Measurements from ENCODE around the gene BTN3A1.

- TF ChIP-seq, protein P1, sequence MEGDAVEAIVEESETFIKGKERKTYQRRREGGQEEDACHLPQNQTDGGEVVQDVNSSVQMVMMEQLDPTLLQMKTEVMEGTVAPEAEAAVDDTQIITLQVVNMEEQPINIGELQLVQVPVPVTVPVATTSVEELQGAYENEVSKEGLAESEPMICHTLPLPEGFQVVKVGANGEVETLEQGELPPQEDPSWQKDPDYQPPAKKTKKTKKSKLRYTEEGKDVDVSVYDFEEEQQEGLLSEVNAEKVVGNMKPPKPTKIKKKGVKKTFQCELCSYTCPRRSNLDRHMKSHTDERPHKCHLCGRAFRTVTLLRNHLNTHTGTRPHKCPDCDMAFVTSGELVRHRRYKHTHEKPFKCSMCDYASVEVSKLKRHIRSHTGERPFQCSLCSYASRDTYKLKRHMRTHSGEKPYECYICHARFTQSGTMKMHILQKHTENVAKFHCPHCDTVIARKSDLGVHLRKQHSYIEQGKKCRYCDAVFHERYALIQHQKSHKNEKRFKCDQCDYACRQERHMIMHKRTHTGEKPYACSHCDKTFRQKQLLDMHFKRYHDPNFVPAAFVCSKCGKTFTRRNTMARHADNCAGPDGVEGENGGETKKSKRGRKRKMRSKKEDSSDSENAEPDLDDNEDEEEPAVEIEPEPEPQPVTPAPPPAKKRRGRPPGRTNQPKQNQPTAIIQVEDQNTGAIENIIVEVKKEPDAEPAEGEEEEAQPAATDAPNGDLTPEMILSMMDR (conservative IDR thresholded peaks at IDR 0.05 in 1 of 2, IDR thresholded peaks at IDR 0.05 in 1 of 2; ENCODE audit: low read depth in 1 of 2, low read length in 2 of 2), result no peak
- no peak for TF ChIP-seq EZH2 (IDR thresholded peaks at IDR 0.05; ENCODE audit: low read length, missing control alignments)
Measured at GRCh38 chr6:26388014-26388413, 14.1 kb upstream of the BTN3A1 start.

Measured in fibroblast of lung (primary cell).